Medulla oblongata (tissue), 1 donor: ENCODE data around the gene WNT5A.

ENCODE experiments used
- DNase-seq: peaks from one replicate; pipeline ENCODE4 v3.0.0-alpha.2; 2015; ENCODE audit errors: extremely low spot score

The WNT5A gene

DNA sequence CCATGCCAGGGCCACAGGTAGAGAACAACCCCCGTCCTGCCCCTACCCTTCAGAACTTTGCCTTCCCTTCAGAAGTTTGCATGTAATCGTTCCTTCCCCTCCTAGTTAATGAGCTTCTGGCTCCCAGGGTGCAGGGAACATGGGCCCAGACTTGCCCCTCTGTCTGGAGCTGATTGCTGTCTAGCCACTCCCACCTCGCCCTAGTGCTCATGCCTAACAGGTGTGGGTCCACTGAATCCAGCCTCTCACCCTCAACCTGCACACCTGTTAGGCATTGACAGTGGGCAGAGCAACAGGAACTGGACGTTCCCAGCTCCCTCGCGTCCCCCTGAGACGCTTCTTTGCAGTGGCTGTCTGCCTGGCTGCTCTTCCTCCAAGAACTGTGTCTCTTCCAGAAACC is 40.3 kb downstream of the WNT5A start:
- no peak for DNase-seq

DNA sequence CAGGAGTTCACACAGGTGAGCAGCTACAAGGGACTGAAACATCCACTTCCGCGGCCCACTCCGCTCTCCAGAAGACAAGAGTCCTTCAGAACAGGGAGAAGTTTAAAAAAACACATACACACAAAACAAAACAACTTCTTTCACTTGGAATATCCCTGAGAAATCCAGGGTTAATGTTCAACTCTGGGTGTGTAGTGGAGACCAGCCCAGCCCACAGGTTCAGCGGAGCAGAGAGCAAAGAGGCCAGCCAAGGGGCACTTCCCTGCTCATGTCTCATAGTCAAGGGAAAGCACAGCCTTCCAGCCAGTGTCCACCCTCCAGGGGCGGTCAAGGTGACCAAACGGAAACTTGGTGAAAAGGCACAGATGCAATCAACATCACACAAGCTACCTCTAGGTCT is 41.6 kb downstream of the WNT5A start:
- DNase-seq, result no peak

DNA sequence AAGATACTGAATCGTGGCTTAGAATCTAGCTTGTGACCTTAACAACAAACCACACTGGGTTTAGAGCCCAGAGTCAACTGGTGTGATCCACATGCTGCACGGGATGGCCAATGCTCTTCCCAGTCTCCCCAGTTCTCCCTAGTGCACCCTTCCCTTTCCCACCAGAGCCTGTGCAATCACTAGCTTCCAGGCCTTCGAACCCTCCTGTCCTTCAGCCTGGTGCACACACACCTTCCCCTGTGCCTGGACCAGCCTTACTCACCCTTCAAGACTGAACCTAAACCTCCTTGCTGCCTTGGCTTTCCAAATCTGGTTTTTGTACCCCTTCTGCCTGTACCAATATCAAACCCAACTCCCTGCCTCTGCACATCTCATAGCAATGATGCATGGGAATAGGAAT is 43.8 kb downstream of the WNT5A start:
- no peak for DNase-seq

DNA sequence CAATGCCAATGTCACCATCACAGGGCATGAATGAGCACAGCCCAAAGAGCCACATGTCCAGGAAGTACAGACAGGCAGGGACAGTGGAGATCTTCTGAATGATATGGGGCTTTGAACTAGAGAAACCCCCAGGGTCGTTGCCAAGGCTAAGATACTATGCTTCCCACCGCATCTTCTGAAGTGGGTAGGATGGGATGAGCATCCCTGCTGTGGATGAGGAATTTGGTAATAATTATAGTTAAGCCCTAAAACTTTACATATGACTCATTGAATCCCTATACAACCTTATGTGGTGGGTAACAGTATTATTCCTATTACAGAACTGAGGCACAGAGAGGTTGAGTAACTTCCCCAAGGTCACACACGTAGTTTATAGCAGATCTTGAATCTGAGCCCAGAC is 44.2 kb downstream of the WNT5A start:
- no peak for DNase-seq

DNA sequence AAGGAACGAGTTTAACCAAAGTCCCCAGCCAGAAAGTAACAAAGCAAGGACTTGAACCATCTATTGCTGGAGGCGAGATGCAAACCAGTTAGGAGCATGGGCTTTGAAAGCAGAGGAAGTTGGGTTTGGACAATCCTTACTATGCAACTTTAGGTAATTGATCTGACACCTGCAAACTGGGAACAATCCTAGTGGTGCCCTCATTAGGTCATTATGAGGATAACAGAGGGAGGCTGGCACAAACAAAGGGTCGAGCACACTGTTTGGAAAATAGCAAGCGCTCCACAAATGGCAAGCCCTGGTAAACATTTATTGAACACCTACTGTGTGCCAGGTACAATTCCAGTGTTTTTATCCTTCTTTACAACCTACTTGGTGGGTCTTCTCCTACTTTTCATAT is 45.6 kb downstream of the WNT5A start:
- no peak for DNase-seq

DNA sequence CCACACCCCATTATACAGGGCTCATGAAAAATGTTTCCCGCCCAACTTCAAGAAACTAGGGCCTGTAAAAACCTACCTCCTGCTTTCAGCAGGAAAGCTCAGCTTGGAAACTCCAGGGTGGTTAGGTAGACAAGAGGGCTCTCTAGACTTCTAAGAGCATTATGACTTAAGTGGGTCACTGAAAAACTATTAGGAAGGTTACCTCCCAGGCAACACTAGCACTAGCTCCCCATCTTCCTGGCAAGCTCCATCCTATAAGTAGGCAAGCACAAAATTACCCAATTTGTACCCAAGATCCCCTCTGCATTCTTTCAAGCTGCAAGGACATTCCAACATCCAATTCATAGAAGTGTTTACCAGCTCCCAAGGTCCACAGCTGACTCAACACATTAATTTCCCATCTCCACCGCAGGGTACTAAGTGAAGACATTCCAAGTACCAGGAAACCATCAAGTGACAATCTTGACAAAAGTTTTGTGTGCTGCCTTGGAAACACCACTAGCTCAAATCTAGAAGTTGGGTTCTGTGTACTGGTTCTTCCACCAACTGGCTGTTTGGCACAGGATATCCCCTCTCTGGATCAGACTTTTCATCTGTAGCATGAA is 46.9 kb downstream of the WNT5A start:
- no peak for DNase-seq

DNA sequence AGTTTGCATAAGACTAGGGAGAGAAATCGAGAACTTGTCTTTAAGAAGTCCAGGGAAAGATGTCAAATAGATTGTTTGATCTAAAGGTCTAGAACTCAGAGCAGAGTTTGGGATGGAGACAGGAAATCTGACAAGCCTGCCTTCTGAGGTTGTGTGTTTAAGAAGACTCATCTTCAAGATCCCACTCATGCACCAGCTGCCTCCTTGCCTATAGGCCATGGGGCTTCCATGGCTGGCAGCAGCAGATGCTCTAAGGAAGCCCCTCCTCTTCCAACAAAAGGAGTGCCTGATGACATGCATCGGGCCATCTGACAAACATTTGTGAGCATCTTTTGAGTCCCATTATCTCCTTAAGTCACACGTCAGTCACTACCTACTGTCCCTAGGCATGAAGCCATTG is 47.4 kb downstream of the WNT5A start:
- DNase-seq, result no peak

DNA sequence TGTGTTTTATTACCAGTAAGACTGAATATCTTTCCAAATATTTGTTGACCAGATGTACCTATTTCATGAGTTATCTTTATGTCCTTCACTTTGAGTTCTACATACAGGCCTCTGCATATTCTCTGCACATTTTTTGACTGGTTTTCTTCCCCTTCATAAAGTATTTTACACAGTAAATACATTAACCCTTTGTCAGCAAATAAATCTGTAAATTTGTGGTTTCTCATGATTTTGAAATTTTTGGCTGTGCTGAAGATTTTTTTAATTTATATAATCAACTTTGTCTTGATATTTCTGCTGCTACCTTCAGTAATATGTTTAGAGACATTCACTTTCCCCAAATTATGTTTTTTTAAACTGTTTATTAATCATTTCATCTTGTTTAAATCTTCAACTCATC is 50.5 kb downstream of the WNT5A start:
- no peak for DNase-seq

DNA sequence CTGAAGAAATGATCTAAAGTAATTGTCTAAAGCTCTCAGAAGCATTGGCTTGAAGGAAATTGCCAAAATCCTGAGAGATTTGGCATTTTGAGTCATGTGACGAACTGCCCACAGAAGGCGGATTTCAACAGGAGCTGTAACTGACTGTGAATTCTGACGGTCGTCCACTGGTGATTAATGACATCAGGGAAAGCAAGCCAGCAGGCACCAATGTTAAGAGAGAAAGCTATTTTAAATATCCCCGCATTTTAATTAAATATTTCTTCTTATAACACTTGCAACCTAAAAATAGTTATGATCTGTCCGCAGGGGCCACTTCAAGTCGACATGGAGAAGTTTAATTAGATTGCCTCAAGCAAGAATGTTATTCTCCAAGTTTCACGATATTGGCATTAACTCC is 51.6 kb downstream of the WNT5A start:
- no peak for DNase-seq

DNA sequence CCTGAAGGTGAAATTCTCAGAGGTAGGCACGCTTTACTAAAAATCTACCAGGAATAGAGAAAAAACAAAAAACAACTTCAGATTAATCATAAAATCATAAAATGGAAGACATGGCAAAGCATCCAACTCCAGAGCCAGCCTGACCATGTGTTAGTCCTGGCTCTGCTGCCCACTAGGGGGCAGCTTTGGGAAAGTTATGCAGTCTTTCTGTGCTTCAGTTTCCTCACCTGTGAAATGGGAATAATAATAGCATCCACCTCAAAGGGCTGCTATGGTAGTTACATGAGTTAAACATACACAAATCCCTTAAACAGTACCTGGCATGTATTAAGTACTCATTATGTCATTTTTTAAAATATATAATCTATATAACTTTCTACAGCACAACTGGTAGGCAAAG is 52.3 kb downstream of the WNT5A start:
- DNase-seq, result no peak

DNA sequence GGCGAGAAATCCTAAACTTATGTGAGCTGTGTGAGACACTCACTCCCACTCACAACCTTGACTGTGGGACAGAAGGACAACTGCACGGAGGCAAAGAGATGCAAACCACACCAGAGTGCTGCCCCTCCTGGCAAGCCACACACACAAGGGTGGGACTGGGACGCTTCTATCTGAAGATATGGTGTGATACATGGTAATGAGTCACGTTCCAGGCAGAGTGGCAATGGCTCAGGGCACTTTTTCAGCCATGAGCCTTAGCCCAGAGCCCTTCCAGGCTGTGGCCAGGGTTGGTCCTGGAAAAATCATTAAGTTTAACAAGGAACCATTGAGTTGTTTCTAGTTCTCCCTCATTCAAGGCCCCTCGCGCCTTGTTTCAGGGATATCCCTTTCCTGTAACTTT is 56.1 kb downstream of the WNT5A start:
- DNase-seq, result no peak

DNA sequence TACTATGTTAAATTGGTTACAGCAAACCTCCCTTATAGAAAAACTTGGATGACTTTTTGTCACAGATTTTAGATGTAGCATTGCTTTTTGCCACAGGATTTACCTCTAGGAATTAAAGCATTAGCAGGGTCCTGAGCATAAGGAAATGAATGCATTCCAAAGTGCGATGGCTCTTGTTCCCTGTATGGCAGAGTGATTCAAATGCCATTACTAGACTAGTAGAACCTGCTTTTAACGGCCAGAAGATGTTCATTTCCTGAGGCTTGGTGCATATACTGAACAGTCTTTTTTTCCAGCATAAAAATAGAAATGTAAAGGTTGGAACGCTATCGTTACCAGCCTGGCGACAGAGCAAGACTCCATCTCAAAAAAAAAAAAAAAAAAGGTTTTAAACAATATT is 59.4 kb downstream of the WNT5A start:
- no peak for DNase-seq

DNA sequence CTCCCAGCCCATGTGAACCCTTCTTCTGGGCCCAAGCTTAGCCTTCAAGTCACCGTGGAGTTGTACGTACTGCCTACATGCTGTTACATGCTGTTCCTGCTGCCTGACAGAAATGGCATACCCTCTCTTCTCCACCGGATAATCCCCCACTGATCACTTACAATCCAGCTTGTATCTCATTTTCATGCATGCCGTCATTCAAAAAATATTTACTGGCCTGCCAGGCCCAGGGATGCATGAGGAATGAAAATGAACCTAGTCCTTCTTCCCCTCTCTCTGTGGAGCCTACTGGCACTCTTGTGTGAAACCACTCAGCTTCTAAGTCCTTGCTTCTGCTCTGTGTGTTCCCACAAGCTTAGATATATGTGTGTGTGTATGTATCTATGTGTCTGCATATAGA is 60.6 kb downstream of the WNT5A start:
- no peak for DNase-seq

DNA sequence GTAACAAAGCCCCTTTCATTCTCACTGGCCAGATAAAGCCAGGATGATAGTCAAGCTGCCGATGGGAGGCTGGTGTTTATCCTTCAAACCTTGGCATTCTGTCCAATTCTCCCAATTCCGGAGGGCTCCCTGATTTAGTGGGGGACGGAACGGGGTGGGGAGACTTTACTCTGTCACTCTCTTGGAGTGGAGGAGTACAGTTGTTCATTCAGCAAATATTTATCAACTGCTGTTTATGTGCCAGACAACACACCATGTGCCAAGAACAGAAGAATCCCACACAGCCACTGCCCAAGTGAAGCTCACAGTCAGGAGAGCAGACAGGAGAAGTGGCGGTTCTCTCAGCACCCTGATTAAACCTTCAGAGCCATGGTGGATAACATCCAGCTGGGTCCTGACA is 63.3 kb downstream of the WNT5A start:
- DNase-seq, result no peak

DNA sequence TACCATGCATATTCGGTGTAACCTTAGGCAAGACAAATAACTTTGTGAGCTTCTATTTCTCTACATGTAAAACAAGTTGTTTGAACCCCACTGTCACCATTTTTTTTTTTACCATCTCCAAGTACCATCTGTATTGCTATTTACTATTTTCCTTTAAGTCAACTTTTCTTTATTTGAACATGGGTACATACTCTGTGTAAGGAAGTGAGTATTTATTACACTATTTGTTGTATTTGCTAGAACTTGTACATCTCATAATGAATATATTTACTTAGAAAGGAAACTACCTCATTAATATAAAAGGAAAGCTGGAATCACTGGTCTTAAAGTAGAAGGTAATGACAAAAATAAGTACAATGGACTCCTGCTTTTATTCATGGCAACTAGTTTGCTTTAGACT is 69.9 kb downstream of the WNT5A start:
- no peak for DNase-seq

DNA sequence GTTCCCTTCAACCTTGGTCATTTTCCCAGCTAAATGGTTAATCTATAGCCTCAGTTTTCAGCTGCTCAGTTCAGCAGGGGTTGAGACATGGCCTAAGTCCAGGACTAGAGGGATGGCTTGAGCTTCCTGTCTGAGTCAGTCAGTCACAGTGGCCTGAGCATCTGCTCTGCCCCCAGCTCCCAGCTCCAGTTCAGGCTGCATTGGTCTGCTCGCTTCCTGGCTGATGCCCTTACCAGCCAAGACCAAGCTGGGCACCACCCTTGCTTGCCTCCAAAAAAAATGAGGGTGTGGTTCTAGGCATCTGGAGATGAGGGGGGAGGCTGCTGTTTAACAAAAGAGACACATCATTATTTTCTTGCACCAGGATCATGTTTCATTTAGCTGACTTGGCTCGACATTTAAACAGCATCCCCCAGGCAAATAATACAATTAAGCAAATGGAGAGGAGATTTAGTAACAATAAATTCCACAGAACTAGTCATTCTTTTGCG is 70.7 kb downstream of the WNT5A start:
- no peak for DNase-seq
